ENCODE data around the gene RANBP2.

GRCh38 chr2:108835040-108835439, 115.8 kb downstream of the RANBP2 start:
- TF ChIP-seq POLR2A (IDR thresholded peaks at IDR 0.05; ENCODE audit: low read length): no peak
- no peak for TF ChIP-seq GATA1 (IDR thresholded peaks at IDR 0.05; ENCODE audit: low read depth, low read length)

Measured in erythroblast (primary cell).